Measurements from ENCODE around the gene PRSS8.

The PRSS8 gene

DNA sequence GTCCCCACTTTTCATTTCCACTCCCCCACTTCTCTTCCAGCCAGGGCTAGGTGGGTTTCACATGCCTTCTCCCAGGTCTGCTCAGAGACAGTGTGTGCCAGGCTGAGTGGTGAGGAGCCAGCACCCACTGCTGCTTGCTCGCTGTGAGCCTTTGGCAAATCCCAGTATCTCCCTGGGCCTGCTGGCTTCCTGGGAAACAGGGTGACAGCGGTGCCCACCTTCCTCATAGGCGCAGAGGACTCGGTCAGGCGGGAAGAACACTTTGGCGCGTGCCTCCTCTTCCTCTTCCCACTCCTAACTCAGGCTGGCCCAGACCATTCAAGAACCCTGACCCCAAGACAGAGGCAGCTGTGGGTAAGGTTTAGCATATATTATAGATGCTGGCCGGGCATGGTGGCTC, 46.3 kb downstream of the PRSS8 start:
- Histone ChIP-seq H3K36me3 (ENCODE audit: insufficient read depth, low read length) (peaks cover 19% of the 10 kb centered on the region; the same call in 1 of the 2 replicates), H3K4me2 (ENCODE audit: low read depth, low read length, poor library complexity, severe bottlenecking) (no peak overlapping the region), H3K79me2 (ENCODE audit: insufficient read depth, low read length) (peaks cover 41% of the 10 kb centered on the region), H3F3A (ENCODE audit: low read depth) (no peaks in the 10 kb centered on the region), H3K4me1 (ENCODE audit: insufficient read depth, low read length, poor library complexity, severe bottlenecking) (peaks cover 21% of the 10 kb centered on the region), H4K20me1 (ENCODE audit: insufficient read depth, low read length, poor library complexity, severe bottlenecking) (peaks cover 14% of the 10 kb centered on the region), H3K9me3 (ENCODE audit: insufficient read depth, low read depth, low read length) (no peaks in the 10 kb centered on the region), H2AFZ (ENCODE audit: low read length) (no peak overlapping the region), H3K4me3 (ENCODE audit: low read length, poor library complexity, severe bottlenecking) (no peak overlapping the region), H3K9ac (ENCODE audit: low read depth, low read length, poor library complexity, severe bottlenecking) (no peak overlapping the region), H3K9me2 (replicated peaks; ENCODE audit: low read depth, low read length) (no peaks in the 10 kb centered on the region), H3K27me3 (ENCODE audit: insufficient read depth, low read length, poor library complexity, severe bottlenecking) (no peaks in the 10 kb centered on the region)
- TF ChIP-seq EZH2phosphoT487 (IDR thresholded peaks at IDR 0.05; ENCODE audit: borderline replicate concordance), result no peak
- TF ChIP-seq, protein P1, sequence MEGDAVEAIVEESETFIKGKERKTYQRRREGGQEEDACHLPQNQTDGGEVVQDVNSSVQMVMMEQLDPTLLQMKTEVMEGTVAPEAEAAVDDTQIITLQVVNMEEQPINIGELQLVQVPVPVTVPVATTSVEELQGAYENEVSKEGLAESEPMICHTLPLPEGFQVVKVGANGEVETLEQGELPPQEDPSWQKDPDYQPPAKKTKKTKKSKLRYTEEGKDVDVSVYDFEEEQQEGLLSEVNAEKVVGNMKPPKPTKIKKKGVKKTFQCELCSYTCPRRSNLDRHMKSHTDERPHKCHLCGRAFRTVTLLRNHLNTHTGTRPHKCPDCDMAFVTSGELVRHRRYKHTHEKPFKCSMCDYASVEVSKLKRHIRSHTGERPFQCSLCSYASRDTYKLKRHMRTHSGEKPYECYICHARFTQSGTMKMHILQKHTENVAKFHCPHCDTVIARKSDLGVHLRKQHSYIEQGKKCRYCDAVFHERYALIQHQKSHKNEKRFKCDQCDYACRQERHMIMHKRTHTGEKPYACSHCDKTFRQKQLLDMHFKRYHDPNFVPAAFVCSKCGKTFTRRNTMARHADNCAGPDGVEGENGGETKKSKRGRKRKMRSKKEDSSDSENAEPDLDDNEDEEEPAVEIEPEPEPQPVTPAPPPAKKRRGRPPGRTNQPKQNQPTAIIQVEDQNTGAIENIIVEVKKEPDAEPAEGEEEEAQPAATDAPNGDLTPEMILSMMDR (conservative IDR thresholded peaks at IDR 0.05; ENCODE audit: low read length), result no peak

DNA sequence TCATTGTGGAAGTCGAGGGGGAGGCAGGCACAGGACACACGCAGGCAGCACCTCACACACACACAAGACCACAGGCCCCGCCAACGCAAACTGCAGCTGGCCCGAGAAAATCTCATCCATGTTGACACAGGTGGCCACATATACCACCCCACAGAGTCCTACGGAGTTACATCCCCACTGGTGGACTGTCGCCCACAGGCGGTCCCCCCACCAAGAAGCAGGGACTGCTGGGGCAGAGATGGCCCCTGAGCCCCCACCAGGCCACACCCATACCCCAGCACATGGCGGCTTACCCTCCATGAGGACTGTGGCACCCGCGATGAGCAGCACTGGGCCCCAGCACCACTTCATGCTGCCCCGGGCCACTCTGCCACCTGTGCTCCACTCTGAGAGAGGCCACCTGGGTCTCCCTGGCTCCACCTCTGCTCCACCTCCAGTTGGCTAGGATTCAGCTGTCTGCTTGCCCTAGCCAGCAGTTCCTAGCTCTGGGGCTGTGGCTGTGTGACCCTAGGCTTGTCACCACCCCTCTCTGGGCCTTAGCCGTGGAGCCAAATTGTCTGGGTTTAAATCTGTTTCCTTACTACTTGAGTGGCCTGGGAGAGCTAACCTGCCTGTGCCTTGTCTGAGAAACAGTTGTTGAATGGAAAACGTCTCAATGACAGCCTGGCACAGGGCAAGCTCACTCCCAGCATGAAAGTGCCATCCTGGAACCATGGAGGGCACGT, 46.9 kb downstream of the PRSS8 start, which contains the start of gene PRSS53:
TSS of gene PRSS53 (minus strand) at position 485 of the 725 bp plus-strand sequence. CDS start at position 351, 134 bp downstream.
- H3F3A ChIP-seq (ENCODE audit: low read depth), result no peaks in the 10 kb centered on the region
- TF ChIP-seq, protein P1 (conservative IDR thresholded peaks at IDR 0.05; ENCODE audit: low read length), result no peak
- no peaks in the 10 kb centered on the region for H3K9me3 ChIP-seq (ENCODE audit: insufficient read depth, low read depth, low read length)
- no peaks in the 10 kb centered on the region for H3K9me2 ChIP-seq (replicated peaks; ENCODE audit: low read depth, low read length)
- H3K9ac ChIP-seq (ENCODE audit: low read depth, low read length, poor library complexity, severe bottlenecking), result no peak within 1 kb of the TSS
- H3K36me3 ChIP-seq (ENCODE audit: insufficient read depth, low read length), result peaks cover 25% of the 10 kb centered on the region; the same call in 1 of the 2 replicates
- H3K27me3 ChIP-seq (ENCODE audit: insufficient read depth, low read length, poor library complexity, severe bottlenecking), result no peaks in the 10 kb centered on the region
- H3K79me2 ChIP-seq (ENCODE audit: insufficient read depth, low read length), result peaks cover 35% of the 10 kb centered on the region
- H4K20me1 ChIP-seq (ENCODE audit: insufficient read depth, low read length, poor library complexity, severe bottlenecking), result peaks cover 14% of the 10 kb centered on the region
- no peak within 1 kb of the TSS for H2AFZ ChIP-seq (ENCODE audit: low read length)
- peaks cover 15% of the 10 kb centered on the region for H3K4me1 ChIP-seq (ENCODE audit: insufficient read depth, low read length, poor library complexity, severe bottlenecking)
- no peak within 1 kb of the TSS for H3K4me2 ChIP-seq (ENCODE audit: low read depth, low read length, poor library complexity, severe bottlenecking)
- H3K4me3 ChIP-seq (ENCODE audit: low read length, poor library complexity, severe bottlenecking), result no peak within 1 kb of the TSS

DNA sequence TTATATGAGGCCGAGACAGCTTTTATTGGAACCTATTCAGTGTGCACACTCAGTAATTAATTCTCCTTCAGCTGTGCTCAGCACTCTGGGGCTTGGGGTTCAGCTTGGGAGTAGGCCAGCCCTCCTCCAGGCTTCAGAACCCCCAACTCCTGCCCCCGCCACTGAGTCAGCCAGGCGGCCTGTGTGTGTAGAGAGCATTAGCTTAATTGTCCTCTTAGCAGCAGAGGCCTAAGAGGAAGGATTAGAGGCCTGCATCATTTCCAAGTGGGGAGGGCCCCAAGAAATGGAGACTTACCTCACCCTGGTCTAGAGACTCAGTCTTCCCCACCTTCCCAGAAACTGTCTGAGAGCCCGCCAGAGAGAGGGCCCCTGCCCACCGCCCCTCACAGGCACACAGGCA, 47.6 kb downstream of the PRSS8 start:
- Histone ChIP-seq H4K20me1 (ENCODE audit: insufficient read depth, low read length, poor library complexity, severe bottlenecking) (peaks cover 15% of the 10 kb centered on the region), H3K4me2 (ENCODE audit: low read depth, low read length, poor library complexity, severe bottlenecking) (no peak overlapping the region), H2AFZ (ENCODE audit: low read length) (no peak overlapping the region), H3K9me2 (replicated peaks; ENCODE audit: low read depth, low read length) (no peaks in the 10 kb centered on the region), H3K9me3 (ENCODE audit: insufficient read depth, low read depth, low read length) (no peaks in the 10 kb centered on the region), H3K36me3 (ENCODE audit: insufficient read depth, low read length) (peaks cover 30% of the 10 kb centered on the region; the same call in 1 of the 2 replicates), H3K4me1 (ENCODE audit: insufficient read depth, low read length, poor library complexity, severe bottlenecking) (peaks cover 15% of the 10 kb centered on the region), H3K4me3 (ENCODE audit: low read length, poor library complexity, severe bottlenecking) (no peak overlapping the region), H3K79me2 (ENCODE audit: insufficient read depth, low read length) (peaks cover 29% of the 10 kb centered on the region; the same call in 1 of the 2 replicates), H3K27me3 (ENCODE audit: insufficient read depth, low read length, poor library complexity, severe bottlenecking) (no peaks in the 10 kb centered on the region), H3K9ac (ENCODE audit: low read depth, low read length, poor library complexity, severe bottlenecking) (no peak overlapping the region), H3F3A (ENCODE audit: low read depth) (no peaks in the 10 kb centered on the region)
- no peak for TF ChIP-seq EZH2phosphoT487 (IDR thresholded peaks at IDR 0.05; ENCODE audit: borderline replicate concordance)
- TF ChIP-seq, protein P1 (conservative IDR thresholded peaks at IDR 0.05; ENCODE audit: low read length), result no peak
